ENCODE measurements around the gene HTR7. TPM values are rescaled to one million over a fixed set of nuclear protein-coding genes. Genes with fewer than 3 reads are reported as not detected.
"Not testable (repeated sequence)": the region's sequence is repeated elsewhere in the genome, so short reads cannot be mapped to it uniquely, and the experiment has no call there.

The HTR7 gene
- total RNA-seq (2014; rRNA removed; shearing (Covaris generic)), result 16.8 and 19.4 TPM in 2 replicates
- 16.3 and 20.4 TPM in 2 replicates for polyA plus RNA-seq (2015; cell fraction: cytosol; rRNA removed)
- polyA plus RNA-seq (2015; cell fraction: nucleus; rRNA removed), result 10.1 and 11.3 TPM in 2 replicates

DNA sequence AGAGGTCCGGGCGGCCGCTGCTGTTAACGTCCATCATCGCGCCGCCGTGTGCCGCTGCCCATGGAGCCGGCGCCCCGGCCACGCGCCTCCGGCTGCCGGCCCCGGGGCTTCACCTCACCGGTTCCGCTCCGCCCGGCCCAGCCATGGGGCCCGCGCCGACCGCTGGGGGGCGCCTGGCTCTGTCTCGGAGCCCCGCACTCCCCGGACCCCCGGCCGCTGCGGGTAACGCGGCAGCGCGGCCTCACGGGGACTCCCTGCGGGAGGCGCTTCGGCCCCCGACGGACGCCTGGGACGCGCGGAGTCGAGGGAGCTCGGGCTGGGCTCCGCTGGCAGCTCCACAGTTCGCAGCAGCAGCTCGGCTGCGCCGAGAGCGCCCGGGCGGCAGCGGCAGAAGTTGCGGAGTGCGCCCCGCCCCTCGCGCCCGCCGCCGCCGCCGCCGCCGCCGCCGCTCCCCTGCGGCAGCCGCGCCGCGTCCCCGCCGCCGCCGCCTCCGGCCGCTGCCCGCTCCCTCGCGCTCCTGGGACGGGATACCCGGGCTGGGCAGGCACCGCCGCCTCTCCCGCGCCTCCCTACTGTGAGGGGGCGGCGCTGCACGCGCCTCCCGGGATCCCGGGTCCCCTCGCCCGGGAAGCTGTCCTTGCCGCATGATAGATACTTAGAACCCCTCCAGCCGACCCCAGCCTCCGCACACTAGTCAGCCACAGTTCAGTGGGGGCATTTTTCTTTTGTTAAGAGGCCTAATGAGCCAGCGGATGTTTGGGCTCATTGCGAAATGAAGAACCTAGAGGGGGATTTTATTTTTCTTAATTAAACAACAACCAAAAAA is at the start of gene HTR7:
TSS of gene HTR7 (minus strand) at position 405 of the 826 bp plus-strand sequence. CDS start at position 37, 368 bp downstream.
- DNase-seq (ENCODE audit: low read depth), result peak; percentile 55

DNA sequence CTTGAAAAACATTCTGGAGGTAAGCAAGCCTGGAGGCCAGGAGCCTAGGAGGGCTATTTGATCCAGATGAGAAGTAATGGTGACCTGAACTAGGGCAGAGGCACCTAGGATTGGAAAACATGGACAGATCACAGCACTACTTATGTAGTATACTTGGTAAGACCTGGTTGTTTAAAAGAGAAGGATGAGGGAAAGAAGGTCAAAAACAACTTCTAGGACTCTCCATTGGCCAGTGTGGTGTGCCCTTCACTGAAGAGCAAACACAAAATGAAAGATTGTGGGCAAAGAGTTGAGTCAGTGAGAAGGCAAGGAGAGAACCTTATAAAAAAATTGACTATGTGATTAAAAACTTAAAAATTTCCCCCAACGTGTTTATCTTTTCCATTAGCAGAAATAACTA is 48.8 kb upstream of the HTR7 start:
- DNase-seq (ENCODE audit: low read depth), result no peak

DNA sequence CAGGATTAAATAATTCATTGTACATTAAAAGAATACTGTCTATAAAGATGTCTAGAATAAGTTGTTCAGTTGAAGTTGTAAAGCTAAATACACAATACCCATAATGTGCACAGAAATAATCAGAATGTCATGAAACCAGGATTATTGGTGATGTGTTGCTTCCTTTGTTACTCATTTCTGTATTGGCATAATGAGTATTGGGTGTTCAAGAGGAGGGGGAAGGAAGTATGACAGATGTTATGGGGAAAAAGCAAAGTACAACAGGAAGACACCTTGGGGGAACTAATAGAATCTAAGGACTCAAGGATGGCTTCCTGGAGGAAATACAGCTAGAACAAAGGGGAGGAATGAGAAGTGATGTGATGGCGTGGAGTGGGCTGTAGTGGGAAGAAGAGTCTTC is 48.1 kb upstream of the HTR7 start:
- DNase-seq (ENCODE audit: low read depth), result no peak

DNA sequence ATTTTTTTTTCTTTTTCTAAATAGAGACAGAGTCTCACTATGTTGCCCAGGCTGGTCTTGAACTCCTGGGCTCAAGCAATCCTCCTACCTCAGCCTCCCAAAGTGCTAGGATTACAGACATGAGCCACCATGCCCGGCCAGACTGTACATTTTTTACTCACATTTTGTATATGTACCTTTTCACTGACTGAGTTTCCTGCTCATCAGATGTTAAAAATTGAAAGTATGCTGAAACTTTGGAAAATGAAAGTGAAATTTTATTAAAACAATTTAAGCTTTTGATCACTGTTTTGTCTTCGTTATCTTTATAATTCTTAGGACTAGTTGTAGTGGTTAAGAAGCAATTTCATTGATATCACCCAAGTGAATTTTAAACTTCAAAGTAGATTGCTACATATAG is 39.1 kb upstream of the HTR7 start:
- not testable (repeated sequence) for DNase-seq (ENCODE audit: low read depth)

DNA sequence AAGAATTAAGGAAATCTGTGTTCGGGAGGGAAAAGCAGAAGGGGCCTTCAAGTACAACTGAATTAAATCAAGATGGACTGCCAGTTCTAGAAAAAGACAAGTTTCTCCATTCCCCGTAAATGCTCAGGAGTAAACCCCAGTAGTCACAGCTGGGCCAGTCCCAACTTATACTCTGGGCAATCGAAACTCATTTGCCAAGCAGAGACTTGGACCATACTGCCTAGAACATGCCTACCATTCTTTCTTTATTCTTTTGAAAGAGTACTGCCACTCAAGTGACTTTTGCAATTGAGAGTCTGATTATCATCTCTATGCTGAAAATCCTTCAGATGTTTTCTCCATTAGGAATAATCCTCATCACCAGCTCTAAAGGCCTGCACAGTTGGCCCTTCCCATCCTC is 35.4 kb upstream of the HTR7 start:
- no peak for DNase-seq (ENCODE audit: low read depth)

DNA sequence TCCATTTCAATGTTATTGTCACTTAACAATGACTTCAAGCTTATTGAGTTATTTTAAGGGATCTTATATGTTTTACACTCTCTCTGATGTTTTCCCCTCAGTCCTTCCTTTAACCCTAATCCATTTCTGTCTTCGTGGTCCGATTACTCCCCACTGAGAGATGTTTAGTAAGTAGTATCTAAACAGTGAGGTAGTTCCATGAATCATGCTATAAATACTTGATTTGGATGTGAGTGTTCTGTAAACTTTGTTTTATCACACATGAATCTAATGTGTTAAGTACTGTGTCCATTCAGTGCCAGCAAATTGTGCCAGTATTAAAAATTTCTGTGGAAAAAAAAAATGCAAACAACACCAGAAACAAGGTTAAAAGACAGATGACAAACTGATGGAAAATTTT is 32.5 kb upstream of the HTR7 start:
- no peak for DNase-seq (ENCODE audit: low read depth)

DNA sequence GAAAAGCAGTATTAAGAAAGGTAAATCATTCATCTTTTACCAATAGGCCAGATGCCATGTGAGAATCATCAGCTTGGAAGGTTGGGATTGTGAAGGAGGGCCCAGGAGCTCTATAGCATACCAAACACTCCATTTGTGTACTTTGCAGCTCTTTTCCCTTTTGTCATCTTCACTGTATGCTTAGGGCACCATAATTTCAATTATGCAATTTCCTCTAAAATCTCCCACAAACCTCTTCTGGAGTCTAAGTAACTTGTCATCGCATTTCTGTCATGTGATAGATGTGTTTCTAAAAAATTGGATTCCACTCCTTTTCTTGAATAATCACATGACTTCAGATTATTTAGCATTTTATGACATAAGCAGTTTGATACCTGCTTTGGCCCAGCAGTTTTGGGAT is 31.8 kb upstream of the HTR7 start:
- DNase-seq (ENCODE audit: low read depth), result no peak

DNA sequence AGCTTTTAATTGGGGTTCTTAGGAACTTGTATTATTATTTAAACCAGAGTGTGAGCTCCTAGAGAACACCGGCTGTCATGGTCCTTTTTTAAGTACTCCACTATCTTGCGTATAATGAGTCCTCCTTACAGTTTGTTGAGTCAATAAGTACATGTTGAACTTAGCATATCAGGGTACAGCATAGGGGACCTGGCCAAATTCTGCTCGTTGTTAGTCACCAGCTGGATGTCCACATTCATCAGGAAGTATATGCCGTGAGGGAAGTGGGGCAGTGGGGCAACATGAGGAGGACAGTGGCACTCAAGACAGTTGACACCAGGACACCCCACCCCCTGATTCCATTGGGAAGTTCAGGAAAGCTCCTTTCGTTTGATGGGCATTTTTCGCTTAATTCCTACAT is 30.5 kb upstream of the HTR7 start:
- DNase-seq (ENCODE audit: low read depth), result no peak

DNA sequence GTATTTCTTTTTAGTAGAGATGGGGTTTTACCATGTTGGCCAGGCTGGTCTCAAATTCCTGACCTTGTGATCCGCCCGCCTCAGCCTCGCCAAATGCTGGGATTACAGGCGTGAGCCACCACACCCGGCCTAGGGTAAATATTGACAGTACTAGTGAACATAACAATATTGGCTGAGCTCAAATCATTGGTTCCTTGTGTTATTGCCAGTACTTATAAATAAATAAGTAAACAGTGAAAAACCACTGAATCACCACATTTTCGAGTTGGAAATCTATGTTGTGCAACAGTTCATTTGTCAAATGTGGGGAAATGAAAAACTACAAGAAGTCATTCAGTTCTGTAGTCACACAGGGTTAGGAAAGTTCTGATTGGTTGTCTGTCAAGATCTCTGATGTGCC is 29.7 kb upstream of the HTR7 start:
- no peak for DNase-seq (ENCODE audit: low read depth)

DNA sequence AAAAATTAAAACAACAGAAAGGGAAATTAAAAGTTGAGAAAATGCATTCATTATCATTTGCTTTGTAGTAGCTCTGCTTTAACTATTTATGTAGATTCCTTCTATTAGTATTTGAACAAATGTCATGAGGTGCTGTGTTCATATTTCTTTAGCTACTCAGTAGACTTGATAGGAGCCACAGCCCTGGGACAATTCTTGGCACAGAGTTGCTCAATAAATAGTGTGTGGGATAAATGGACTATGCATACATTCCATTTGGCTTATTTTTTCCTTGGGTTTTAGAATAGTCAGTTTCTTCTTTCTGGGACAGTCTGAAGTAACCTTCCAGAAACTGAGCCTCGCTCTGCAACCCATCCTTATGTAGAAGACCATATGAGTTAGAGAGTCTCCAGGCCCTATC is 27.3 kb upstream of the HTR7 start:
- no peak for DNase-seq (ENCODE audit: low read depth)

DNA sequence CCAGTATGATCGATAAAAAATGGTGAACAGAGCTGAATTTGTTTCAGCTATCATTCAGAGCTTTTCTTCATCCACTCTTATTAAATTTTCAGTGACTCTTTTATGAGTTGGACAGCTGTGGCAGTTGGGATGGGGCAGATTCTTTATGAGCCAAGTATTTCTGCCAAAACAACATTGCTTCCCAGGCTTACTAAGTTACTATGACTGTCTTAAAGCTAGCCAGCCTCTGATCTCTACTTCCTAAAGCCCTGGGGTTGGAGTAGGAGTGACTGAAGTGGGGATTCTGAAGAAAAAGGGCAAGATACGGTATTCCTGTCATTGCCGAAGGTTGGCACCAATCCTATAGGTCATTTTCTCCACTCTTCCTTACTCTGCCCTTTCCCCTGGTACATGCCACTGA is 26.6 kb upstream of the HTR7 start:
- DNase-seq (ENCODE audit: low read depth), result no peak

DNA sequence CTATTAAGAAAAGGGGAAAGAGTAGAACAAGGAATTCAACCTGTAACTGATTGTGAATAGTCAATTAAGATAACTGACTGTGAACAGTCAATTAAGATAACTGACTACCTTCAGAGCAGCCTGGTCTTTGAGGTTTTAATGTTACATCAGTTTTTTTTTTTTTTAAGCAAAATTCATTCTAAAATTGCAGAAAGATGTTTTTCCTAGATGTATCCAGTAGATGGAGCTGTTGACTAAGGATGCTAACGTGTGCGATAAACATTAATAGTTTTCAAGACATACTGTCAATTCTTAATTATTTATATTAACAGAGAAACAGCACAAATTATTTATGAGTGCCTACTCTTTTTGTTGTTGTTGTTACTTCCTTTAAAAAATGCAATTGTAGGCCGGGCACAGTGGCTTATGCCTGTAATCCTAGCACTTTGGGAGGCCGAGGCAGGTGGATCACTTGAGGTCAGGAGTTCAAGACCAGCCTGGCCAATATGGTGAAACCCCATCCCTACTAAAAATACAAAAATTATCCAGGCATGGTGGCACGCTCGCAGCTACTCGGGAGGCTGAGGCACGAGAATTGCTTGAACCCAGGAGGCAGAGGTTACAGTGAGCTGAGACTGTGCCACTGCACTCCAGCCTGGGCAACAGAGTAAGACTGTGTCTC is 22.4 kb upstream of the HTR7 start:
- DNase-seq (ENCODE audit: low read depth), result peak; percentile 56

DNA sequence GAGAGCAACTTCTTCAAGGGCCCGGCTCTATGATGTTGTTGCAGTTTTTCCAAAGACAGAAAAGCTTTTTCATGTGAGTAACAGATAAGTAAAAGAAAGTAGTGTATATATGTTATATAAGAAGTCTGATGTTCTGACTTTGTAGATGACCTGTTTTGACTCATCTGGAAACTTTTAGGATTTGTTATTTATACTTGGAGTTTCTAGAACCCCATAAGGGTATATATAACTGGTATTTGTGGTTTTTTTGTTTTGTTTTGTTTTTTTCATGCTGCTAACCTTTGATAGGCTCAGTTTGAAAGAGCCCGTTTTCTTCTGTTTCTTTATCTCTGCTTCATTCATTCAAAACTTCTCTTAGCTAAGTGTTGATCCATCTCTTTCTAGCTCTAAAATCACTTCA is 21.2 kb upstream of the HTR7 start:
- no peak for DNase-seq (ENCODE audit: low read depth)

DNA sequence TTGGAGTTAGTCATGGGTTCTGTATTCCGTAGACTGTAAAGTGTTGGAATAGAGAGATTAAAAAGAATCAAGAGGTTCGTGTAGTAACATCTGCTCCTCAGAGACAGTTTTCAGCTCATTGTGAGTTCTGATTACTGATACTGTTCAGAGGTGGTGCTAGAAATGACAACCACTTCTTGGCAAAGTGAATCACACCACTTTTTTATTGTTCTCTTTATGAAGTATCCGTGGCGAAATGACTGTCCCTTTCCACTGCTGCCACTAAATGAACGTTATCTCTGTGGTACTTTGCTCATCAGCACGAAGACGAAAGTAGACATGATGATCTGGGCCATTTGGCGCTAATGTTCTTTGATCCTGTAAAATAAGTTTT is 14.8 kb upstream of the HTR7 start:
- DNase-seq (ENCODE audit: low read depth), result no peak

DNA sequence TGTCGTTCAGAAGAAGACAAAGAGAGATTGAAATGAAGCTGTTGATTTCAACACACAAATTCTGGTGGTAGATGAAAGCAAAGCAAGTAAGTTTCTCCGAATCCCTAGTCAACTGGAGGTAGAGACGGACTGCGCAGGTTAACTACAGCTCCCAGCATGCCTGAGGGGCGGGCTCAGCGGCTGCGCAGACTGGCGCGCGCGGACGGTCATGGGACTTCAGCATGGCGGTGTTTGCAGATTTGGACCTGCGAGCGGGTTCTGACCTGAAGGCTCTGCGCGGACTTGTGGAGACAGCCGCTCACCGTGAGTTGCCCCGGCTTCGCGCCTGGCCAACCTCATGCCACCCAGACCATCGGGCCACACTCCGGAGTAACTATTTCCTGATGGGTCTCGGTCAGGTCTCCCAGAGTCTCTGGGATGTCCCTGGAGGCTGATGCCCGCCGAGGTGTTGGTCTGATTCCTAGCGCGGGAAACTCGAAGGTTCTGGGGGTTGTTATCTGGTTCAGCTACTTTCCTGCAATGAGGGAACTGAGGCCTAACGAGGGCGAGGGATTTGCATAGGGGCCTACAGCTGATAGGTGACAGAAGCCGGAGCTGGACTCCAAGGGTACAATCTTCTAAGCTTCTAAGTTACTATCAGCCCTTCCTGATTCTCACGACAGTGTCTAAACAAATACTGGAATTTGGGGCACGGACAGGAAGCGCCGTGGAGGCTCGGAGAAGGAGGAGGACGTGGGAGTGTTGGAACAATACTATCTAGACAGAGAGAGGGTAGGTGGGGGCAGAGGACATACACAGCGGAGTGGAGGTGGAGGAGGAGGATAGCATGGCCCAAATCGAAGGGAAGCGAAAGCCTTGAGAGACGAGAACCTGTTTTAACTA is 14.2 kb upstream of the HTR7 start, which contains the start of gene RPP30:
TSS of gene RPP30 (plus strand) at position 209 of the 882 bp plus-strand sequence. CDS start at position 222, 13 bp downstream.
- peak; percentile 80 for DNase-seq (ENCODE audit: low read depth)

DNA sequence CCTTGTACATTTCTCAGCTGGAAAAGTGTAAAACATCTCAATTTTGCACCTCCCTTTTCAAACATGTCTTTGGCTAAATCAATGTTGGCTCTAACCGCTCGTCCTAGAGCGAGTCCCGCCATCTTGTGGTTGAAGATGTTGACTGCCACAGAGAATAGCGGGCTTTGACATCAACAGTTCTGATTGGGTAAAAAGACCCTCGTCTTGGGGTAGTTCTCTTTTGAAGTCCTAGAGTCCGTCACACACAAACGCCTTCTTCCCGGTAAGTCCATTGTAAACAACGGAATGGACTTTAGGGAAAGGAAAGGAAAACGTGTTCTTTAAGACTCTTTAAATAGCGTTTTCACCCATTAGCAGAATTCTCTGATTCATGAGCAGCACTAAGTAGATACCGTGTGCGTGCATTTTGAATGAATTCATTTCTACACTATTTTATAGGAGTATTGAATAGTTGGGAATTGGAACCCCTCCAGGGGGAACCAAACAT is 13.5 kb upstream of the HTR7 start:
- DNase-seq (ENCODE audit: low read depth), result peak; percentile 85

DNA sequence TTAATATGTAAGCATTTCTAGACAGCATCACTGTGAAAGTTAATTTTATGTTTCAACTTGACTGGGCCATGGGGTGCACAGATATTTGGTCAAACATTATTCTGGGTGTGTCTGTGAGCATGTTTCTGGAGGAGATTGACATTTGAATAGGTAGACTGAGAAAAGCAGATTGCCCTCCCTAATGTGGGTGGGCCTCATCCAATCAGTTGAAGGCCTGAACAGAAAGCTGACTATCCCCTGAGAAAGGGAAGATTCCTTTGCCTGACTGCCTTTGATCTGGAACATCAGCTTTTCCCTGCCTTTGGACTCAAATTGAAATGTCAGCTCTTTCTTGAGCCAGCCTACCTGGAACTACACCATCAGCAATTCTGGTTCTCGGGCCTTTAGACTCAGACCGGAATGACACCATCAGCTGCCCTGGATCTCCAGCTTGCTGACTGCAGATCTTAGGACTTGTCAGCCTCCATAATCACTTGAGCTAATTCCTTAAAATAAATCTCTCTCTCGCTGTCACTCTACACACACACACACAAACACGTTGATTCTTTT is 8.3 kb upstream of the HTR7 start:
- no peak for DNase-seq (ENCODE audit: low read depth)

DNA sequence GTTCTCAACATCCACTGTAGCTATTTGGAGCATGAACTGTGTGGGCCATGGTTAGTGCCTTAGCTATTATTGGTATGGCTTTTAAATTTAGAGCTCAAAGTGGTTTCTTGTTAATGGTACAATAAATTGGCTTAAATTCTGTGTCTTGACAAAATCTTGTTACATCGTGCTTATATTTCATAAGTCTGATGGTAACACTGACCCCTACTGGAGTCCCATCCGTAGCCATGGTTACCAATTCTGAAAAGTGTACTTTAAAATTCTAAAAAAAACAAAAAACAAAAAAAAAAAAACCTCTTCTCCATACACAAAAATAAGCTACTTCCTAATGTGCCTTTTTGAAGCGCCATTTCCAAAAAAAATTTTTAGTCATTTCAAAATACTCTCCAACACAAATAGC is 7.6 kb upstream of the HTR7 start:
- peak; percentile 32 for DNase-seq (ENCODE audit: low read depth)

DNA sequence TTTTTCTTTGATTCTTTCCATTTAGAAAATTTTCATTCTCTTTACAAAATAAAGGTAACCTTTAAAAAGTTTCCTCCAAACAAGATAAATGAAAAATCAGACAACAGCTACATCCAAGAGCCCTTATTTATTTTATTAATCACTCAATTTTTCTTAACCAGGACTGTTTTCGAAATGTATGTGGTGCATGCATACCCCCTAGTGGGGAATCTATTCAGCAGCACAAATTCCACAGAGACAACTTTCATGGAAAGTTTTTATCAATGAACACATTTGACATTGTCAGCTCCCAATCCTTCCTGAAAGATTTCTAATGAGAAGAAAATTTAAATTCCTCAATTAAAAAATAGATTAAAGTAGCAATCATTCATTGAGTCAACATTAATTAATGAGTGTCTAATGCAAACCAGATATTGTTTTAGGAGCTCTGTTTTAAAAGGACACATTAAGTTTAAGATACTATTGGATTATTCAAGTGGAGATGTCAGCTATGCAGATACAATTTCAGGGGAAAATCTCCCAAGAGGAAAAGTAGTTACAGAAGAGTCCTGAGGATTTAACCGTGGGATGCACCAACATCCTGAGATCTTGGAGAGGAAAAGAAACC is 5.2 kb upstream of the HTR7 start:
- DNase-seq (ENCODE audit: low read depth), result peak; percentile 50

DNA sequence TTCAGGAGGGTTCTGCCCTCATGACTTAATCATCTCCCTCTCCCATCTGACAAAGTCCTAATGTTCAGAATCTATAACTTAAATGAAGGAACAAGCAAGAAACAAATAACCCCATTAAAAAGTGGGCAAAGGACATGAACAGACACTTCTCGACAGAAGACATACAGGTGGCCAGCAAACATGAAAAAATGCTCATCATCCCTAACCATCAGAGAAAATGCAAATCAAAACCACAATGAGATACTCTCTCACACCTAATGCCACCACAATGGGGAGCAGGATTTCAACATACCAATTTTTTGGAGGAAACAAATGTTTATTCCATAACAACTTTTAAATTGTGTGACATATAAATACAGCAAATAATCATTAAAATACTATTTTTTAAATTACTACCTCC is 3.0 kb upstream of the HTR7 start:
- no peak for DNase-seq (ENCODE audit: low read depth)

DNA sequence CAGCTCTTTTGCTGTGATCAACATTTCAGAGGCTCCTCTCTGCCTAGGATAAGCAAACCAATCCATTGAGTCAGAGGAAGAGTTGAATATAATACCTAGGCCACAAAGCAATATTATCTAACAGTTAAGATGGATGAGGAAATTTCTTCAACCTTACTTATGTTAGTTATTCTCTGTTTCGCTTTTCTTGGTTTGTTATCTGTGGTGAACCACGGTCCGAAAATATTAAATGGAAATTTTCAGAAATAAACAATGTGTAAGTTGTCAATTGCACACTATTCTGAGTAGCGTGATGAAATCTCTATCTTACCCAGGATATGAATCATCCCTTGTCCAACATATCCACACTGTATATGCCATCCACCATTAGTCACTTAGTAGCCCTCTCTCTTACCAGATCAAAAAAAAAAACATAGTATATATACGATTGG is 1.5 kb upstream of the HTR7 start:
- DNase-seq (ENCODE audit: low read depth), result peak; percentile 95
